Cardiac septum (tissue), 1 donor: Measurements from ENCODE around the gene MMP19. TPM values are rescaled to one million over a fixed set of nuclear protein-coding genes. Genes with fewer than 3 reads are reported as not detected.
"Not testable (repeated sequence)": the region's sequence is repeated elsewhere in the genome, so short reads cannot be mapped to it uniquely, and the experiment has no call there.

Experiments
- DNase-seq: peaks from one replicate; pipeline ENCODE4 v3.0.0-alpha.2; 2020; ENCODE audit warnings: low spot score
- intact Hi-C: fragments of 100-400 bp; cut with DNase I; formaldehyde crosslinking; loops from one replicate; pipeline ENCODE4 v1.14.0; 2022
- total RNA-seq: library from RNA; stranded (reverse); fragmentation: NEBNext Ultra II Directional; extraction: Animal tissue kit (Norgen Biotek cat#: 25700); gene quantifications from one replicate; pipeline ENCODE4 v1.2.1, GENCODE V29; 2021
- donor health status: DM: no; HTN: no; CAD: no.

Gene MMP19
- total RNA-seq, 1 donor from 2014 or later, result 1.6 TPM

GRCh38 chr12:55845361-55845760 lies 2.6 kb upstream of the MMP19 start:
- intact Hi-C loops, result no loop called here
- DNase-seq, result no peak

DNA sequence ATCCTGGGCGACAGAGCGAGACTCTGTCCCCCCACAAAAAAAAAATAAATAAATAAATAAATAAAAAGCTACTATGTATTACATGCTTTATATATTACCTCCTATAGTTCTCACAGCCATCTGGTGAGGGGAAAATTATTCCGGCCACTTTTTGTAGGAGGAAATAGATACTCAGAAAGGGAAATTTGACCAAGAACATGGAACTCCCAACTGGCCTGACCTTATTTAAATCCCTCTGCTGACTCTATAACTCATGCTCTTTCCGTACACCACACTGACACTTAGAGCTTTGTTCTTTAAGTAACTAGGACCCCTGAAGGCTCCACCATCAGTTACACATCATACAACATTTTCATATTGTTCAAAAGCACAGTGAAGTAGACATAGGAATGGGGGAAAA lies 2.2 kb upstream of the MMP19 start:
- intact Hi-C loops, result no loop called here
- no peak for DNase-seq

- no peak for DNase-seq
- intact Hi-C loops, result no loop called here
These were observed 695 bp upstream of the MMP19 start for GRCh38 chr12:55843431-55843830.

DNA sequence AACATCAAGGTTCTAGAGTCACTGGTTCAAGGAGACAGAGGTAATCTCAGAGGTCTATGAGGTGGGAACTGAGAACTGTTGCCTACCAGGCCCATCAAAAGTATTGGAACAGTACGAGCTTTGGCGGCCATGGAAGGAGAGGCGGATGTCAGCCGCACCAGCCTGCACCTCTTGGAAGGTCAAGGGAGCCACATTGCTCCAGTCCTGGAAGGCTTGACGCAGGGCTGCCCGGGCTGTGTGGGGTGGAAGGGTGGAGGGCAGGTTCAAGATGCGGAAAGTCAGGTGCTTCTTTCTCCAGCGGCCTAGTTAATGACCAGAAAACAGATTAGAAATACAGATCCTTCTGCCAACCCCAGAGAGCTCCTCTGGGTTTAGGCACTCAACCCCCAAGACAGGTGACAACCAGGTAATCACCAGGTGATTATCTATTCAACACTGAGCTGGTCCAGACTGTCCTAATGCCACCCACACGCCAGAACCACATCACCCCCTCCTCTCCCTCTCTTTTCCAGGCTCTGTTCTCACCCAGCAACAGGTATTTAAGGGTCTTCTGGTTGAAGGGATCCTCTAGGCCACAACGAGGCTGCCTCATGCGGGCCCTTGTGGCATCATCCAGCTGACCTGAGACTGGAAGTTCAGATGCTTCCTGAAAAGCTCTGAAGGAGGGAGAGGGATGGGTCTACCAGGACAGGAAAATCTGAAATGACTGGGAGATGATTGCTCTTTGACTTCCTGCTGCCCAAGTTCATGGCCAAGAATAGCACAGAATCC lies 2.0 kb downstream of the MMP19 start:
- DNase-seq, result no peak
- intact Hi-C loops, result no loop called here

GRCh38 chr12:55839345-55840140 lies 3.2 kb downstream of the MMP19 start:
- peak; percentile 22 for DNase-seq
- intact Hi-C loops, result no loop called here

DNA sequence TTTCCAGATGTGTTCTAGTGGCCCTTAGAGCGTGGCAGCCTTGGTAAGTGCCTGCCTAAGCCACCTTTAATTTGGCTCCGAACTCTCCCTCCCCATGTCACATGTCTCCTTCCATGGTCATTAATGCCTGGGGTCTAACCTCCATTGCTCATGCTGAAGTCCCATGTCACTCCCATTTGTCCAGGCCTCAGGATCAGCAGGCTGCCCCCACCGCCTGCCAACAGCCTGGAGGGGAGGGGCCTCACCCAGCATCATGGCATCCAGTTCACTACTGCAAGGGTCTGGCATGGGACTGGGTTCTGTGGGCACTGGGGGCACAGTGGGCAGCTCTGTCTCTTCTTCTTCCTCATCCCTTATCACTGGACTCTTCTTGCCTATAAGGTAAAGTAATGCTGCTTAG lies 4.4 kb downstream of the MMP19 start:
- intact Hi-C loops, result no loop called here
- peak; percentile 54 for DNase-seq

GRCh38 chr12:55834400-55834799 lies 8.3 kb downstream of the MMP19 start:
- intact Hi-C loops, DNase-seq: not testable (repeated sequence)

- intact Hi-C loops, result no loop called here
These were observed 9.7 kb downstream of the MMP19 start for GRCh38 chr12:55833056-55833455.

DNA sequence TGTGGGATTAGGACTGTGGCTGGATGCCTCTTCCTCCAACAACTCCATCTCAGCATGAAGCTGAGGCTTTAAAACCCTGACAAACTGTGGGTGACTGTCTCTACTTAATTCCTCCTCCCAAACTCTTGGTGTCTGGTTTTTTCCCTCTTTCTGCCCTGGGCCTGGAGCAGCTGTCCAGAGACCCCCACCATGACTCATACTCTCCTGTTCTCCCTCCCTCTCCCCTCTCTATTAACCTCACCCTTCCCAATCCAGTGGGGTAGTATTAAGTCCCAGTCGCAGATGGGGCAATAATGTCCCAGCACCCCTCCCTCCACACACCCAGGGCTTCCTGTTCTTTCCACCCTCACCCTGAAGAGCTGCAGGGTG lies 11.3 kb downstream of the MMP19 start:
- no peak for DNase-seq
- intact Hi-C loops, result no loop called here

More at GRCh38 chr12:55833056-55833455, 9.7 kb downstream of the MMP19 start:
- no peak for DNase-seq

GRCh38 chr12:55830601-55831446 lies 11.9 kb downstream of the MMP19 start:
- intact Hi-C loops, result loop anchor here (1.0 kb wide), 1 partner anchor 14 kb away; the partner anchor contains the start of gene SARNP
- DNase-seq, result peak; percentile 87

DNA sequence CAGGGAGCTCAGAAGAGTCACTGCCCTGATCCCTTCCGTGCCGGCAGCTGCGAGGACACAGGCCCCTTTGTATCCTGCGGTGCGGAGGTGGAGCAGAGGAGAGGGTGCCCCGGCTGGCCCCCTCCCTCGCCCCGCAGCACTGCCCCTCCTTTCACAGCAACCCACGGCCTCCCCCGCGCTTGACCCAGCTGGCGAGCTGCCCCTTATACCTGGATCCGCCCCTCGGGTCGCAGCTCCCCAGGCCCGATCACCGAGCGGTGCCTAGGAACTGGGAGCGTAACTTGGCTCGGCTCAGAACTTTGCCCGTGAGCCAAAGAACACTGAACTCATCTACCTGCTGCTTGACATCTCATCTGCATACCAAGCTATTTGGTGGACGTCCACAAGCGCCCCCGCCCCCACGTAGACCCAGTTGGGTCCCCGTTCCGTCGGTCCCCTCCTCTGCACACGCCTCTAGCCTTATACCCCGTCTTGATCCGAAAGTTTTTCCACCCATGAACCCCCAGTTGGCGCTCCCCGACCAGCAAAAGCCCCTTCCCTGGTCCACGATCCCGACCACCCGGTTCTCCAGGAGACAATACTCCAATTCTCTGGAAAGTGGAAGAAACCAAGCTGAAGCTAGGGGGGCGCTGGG lies 12.7 kb downstream of the MMP19 start:
- no peak for DNase-seq
- intact Hi-C loops, result loop anchor here (1.0 to 2.0 kb wide), 2 partner anchors 13 to 97 kb away; partner anchors contain the start of genes PYM1 and SARNP

- no peak for DNase-seq
- intact Hi-C loops, result loop anchor here (2.0 kb wide), 1 partner anchor 98 kb away; the partner anchor contains the start of gene PYM1
These were observed 14.4 kb downstream of the MMP19 start for GRCh38 chr12:55828357-55828756.

GRCh38 chr12:55827806-55828205 lies 14.9 kb downstream of the MMP19 start:
- intact Hi-C loops, result loop anchor here (2.0 kb wide), 1 partner anchor 99 kb away; the partner anchor contains the start of gene PYM1
- DNase-seq, result no peak

DNA sequence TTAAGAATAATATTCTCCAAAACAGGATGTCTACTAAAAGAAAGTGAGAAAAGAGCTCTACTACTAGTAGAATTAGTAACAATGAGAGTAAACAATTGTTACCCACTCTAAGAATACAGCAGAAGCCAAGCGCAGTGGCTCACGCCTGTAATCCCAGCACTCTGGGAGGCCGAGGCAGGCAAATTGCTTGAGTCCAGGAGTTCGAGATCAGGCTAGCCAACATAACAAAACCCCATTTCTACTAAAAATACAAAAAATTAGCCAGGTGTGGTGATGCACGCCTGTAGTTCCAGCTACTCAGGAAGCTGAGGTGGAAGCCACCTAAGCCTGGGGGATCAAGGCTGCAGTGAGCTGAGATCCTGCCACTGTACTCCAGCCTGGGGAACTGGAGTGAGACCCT lies 18.0 kb downstream of the MMP19 start:
- DNase-seq, result no peak
- intact Hi-C loops, result no loop called here

DNA sequence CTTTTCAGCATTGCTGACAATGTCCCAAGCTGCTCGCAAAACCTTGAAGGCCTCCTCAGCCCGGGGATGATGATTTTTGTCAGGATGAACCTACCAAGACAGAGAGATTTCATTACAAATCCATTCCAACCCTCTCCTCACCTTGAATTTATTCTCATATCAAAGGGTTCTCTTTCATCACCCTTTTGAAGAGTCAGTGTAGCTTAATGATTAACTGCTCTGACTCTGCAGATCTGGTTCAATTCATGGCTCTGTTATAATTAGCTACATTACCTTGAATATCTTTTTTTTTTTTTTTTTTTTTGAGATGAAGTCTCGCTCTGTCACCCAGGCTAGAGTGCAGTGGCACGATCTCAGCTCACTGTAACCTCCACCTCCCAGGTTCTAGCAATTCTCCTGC lies 19.3 kb downstream of the MMP19 start:
- no peak for DNase-seq
- intact Hi-C loops, result no loop called here

- no peak for DNase-seq
- intact Hi-C loops, result no loop called here
These were observed 20.5 kb downstream of the MMP19 start for GRCh38 chr12:55822228-55822627.

DNA sequence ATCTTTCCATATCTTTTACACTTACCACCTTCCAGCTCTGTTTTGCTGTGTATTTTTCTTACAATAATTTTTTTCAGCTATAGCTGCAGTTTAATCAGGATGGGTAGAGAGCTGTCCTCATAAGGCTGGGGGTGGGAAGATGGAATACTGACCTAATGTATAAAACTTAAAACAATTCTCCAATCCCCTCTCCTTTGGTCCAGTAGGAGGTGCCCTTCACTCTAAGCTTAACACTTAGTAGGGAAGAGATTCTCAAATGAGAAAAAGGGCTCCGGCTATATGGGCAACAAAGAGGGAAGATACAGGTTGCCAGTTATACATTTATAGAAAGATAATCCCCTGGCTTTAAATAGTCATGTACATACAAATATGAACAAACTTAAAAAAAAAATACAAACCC lies 22.1 kb downstream of the MMP19 start:
- intact Hi-C loops, result no loop called here
- DNase-seq, result no peak

GRCh38 chr12:55818886-55819285 lies 23.9 kb downstream of the MMP19 start:
- intact Hi-C loops, result loop anchor here (5.0 kb wide), 1 partner anchor 108 kb away; the partner anchor contains the start of gene PYM1
- DNase-seq, result no peak

- intact Hi-C loops, result loop anchor here (5.0 kb wide), 1 partner anchor 109 kb away; the partner anchor contains the start of gene PYM1
- no peak for DNase-seq
These were observed 24.5 kb downstream of the MMP19 start for GRCh38 chr12:55818140-55818728.
